ENCODE measurements around the gene VPS13D.

VPS13D gene

GRCh38 chr1:12375133-12375829, 145.5 kb downstream of the VPS13D start:
- H3K9me3 ChIP-seq (replicated peaks; ENCODE audit: insufficient read depth, low read length), result no peaks in the 10 kb centered on the region
- H3K9ac ChIP-seq (ENCODE audit: low read length), result no peak overlapping the region
- no peaks in the 10 kb centered on the region for H3F3A ChIP-seq (ENCODE audit: insufficient read depth, low read length)
- no peaks in the 10 kb centered on the region for H3K36me3 ChIP-seq (replicated peaks; ENCODE audit: insufficient read depth, low read length)
- no peak overlapping the region for H2AFZ ChIP-seq (ENCODE audit: low read length)
- DNase-seq, result no peak
- H3K27ac ChIP-seq (ENCODE audit: low read length), result no peak overlapping the region
- H3K79me2 ChIP-seq (ENCODE audit: low read length), result no peaks in the 10 kb centered on the region
- H3K4me2 ChIP-seq (ENCODE audit: low read depth, low read length), result no peak overlapping the region
- no peak overlapping the region for H3K4me3 ChIP-seq (ENCODE audit: low read length)
- H4K20me1 ChIP-seq (ENCODE audit: insufficient read depth, low read length), result no peaks in the 10 kb centered on the region
- no peaks in the 10 kb centered on the region for H3K27me3 ChIP-seq (replicated peaks; ENCODE audit: insufficient read depth, low read length)
- H3K4me1 ChIP-seq (ENCODE audit: low read length), result no peaks in the 10 kb centered on the region
- TF ChIP-seq CTCF (IDR thresholded peaks at IDR 0.05; ENCODE audit: low read length) (no peak), EZH2 (optimal IDR thresholded peaks at IDR 0.05; ENCODE audit: low read depth, low read length) (no peak)
- no peaks in the 10 kb centered on the region for H3K9me2 ChIP-seq (replicated peaks; ENCODE audit: insufficient read depth, low read length)

GRCh38 chr1:12376236-12377045, 146.6 kb downstream of the VPS13D start:
- H3K79me2 ChIP-seq (ENCODE audit: low read length), result no peaks in the 10 kb centered on the region
- H3K27me3 ChIP-seq (replicated peaks; ENCODE audit: insufficient read depth, low read length), result no peaks in the 10 kb centered on the region
- H3K9me3 ChIP-seq (replicated peaks; ENCODE audit: insufficient read depth, low read length), result no peaks in the 10 kb centered on the region
- H3F3A ChIP-seq (ENCODE audit: insufficient read depth, low read length), result no peaks in the 10 kb centered on the region
- H3K27ac ChIP-seq (ENCODE audit: low read length), result no peak overlapping the region
- no peaks in the 10 kb centered on the region for H4K20me1 ChIP-seq (ENCODE audit: insufficient read depth, low read length)
- no peak overlapping the region for H2AFZ ChIP-seq (ENCODE audit: low read length)
- H3K9ac ChIP-seq (ENCODE audit: low read length), result no peak overlapping the region
- no peaks in the 10 kb centered on the region for H3K36me3 ChIP-seq (replicated peaks; ENCODE audit: insufficient read depth, low read length)
- no peak for TF ChIP-seq CTCF (IDR thresholded peaks at IDR 0.05; ENCODE audit: low read length)
- TF ChIP-seq EZH2phosphoT487 (IDR thresholded peaks at IDR 0.05; ENCODE audit: low read length), result no peak
- no peak for TF ChIP-seq EZH2 (optimal IDR thresholded peaks at IDR 0.05; ENCODE audit: low read depth, low read length)
- no peaks in the 10 kb centered on the region for H3K9me2 ChIP-seq (replicated peaks; ENCODE audit: insufficient read depth, low read length)
- no peak overlapping the region for H3K4me3 ChIP-seq (ENCODE audit: low read length)
- no peak for DNase-seq
- H3K4me2 ChIP-seq (ENCODE audit: low read depth, low read length), result no peak overlapping the region
- no peaks in the 10 kb centered on the region for H3K4me1 ChIP-seq (ENCODE audit: low read length)

GRCh38 chr1:12380326-12381249, 150.8 kb downstream of the VPS13D start:
- Histone ChIP-seq H3K4me3 (ENCODE audit: low read length) (no peak overlapping the region), H3K27ac (ENCODE audit: low read length) (no peak overlapping the region), H3K4me1 (ENCODE audit: low read length) (no peaks in the 10 kb centered on the region), H3K79me2 (ENCODE audit: low read length) (no peaks in the 10 kb centered on the region), H3K4me2 (ENCODE audit: low read depth, low read length) (no peak overlapping the region), H4K20me1 (ENCODE audit: insufficient read depth, low read length) (no peaks in the 10 kb centered on the region), H3K36me3 (replicated peaks; ENCODE audit: insufficient read depth, low read length) (peaks cover under 1% of the 10 kb centered on the region; the same call in 1 of the 2 replicates), H3K9me2 (replicated peaks; ENCODE audit: insufficient read depth, low read length) (no peaks in the 10 kb centered on the region), H2AFZ (ENCODE audit: low read length) (no peak overlapping the region), H3K9ac (ENCODE audit: low read length) (no peak overlapping the region), H3K27me3 (replicated peaks; ENCODE audit: insufficient read depth, low read length) (no peaks in the 10 kb centered on the region), H3K9me3 (replicated peaks; ENCODE audit: insufficient read depth, low read length) (no peaks in the 10 kb centered on the region), H3F3A (ENCODE audit: insufficient read depth, low read length) (no peaks in the 10 kb centered on the region)
- TF ChIP-seq EZH2phosphoT487 (IDR thresholded peaks at IDR 0.05; ENCODE audit: low read length), result no peak
- TF ChIP-seq EZH2 (optimal IDR thresholded peaks at IDR 0.05; ENCODE audit: low read depth, low read length), result no peak
- DNase-seq, result no peak
